Activated B cell treated with CpG ODN at 0.5 μM for 24 hours (primary cell): ENCODE data around the gene SPRR2B. TPM values are rescaled to one million over a fixed set of nuclear protein-coding genes. Genes with fewer than 3 reads are reported as not detected.
"Not testable (repeated sequence)": the region's sequence is repeated elsewhere in the genome, so short reads cannot be mapped to it uniquely, and the experiment has no call there.

Experiments used
- ATAC-seq: fragments of 200-7000 bp; cut with Tn5 transposase; one replicate; pipeline ENCODE4 v1.10.0; 2021; ENCODE audit warnings: low read depth, mild to moderate bottlenecking, moderate library complexity
- CTCF ChIA-PET: fragments of 350-600 bp; sonication (Branson Sonifier 250); formaldehyde crosslinking; loops from one replicate; lab custom pipeline; 2021; ENCODE audit warnings: antibody characterized with exemption; lab: Charles Lee
- POLR2A ChIA-PET: fragments of 350-600 bp; sonication (Branson Sonifier 250); formaldehyde crosslinking; loops from one replicate; lab custom pipeline; 2021; ENCODE audit warnings: antibody characterized with exemption; lab: Charles Lee
- DNase-seq: peaks from one replicate; pipeline ENCODE4 v3.0.0; 2022
- H3K27ac Mint-ChIP-seq: one replicate; pipeline ENCODE4 v1.8.0; 2020; ENCODE audit warnings: mixed read lengths
- H3K27me3 Mint-ChIP-seq: one replicate; pipeline ENCODE4 v1.8.0; 2021; ENCODE audit warnings: mixed read lengths
- H3K36me3 Mint-ChIP-seq: one replicate; pipeline ENCODE4 v1.8.0; 2021; ENCODE audit warnings: low read depth, mixed read lengths
- H3K4me1 Mint-ChIP-seq: one replicate; pipeline ENCODE4 v1.8.0; 2021; ENCODE audit warnings: mixed read lengths
- H3K4me3 Mint-ChIP-seq: one replicate; pipeline ENCODE4 v1.8.0; 2020; ENCODE audit warnings: mild to moderate bottlenecking, mixed read lengths
- H3K9me3 Mint-ChIP-seq: one replicate; pipeline ENCODE4 v1.8.0; 2020; ENCODE audit warnings: mixed read lengths
- intact Hi-C: fragments of 100-400 bp; cut with micrococcal nuclease; formaldehyde crosslinking; loops from one replicate; pipeline ENCODE4 v1.15.1; 2024
- total RNA-seq: library from RNA; stranded (reverse); gene quantifications from 2 replicates; pipeline ENCODE4 v1.2.3, GENCODE V29; 2022
- TF ChIP-seq, protein P1 (sequence below): fragments of 200-600 bp; IDR thresholded peaks from one replicate; pipeline ENCODE4 v1.8.0; 2022; ENCODE audit warnings: antibody characterized with exemption, mild to moderate bottlenecking

The SPRR2B gene
- total RNA-seq, 1 donor from 2014 or later = not detected

DNA sequence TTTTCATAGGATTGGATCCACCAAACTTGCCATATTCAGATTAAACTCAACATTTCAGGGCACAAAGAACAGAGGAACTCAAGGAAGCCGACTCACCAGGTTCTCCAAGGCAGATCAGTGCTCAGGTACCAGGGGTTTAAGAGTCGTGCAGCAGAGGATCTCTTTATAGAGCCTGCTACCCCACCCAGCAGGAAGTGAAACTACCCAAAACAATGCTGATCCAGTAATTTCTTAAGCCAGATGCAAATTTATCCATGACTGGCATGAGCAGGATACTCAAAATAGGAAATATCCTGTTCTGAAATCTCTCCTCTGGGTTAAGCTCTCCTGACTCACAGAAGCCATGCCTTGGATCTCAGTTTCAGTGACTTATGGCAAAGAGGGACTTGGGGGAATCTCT is 14.0 kb downstream of the SPRR2B start, which contains the start of gene SPRR2A:
TSS of gene SPRR2A (minus strand) at position 138 of the 400 bp plus-strand sequence. CDS start 777 bp downstream, outside the sequence.
- Mint-ChIP-seq H3K4me3 (no peak within 1 kb of the TSS), H3K27me3 (peaks cover 18% of the 10 kb centered on the region), H3K27ac (no peak within 1 kb of the TSS), H3K9me3 (peaks cover 8% of the 10 kb centered on the region), H3K4me1 (no peaks in the 10 kb centered on the region), H3K36me3 (no peaks in the 10 kb centered on the region)
- POLR2A ChIA-PET = no interaction called here
- no peak for DNase-seq
- no peak for ATAC-seq
- intact Hi-C loops = no loop called here
- TF ChIP-seq, protein P1, sequence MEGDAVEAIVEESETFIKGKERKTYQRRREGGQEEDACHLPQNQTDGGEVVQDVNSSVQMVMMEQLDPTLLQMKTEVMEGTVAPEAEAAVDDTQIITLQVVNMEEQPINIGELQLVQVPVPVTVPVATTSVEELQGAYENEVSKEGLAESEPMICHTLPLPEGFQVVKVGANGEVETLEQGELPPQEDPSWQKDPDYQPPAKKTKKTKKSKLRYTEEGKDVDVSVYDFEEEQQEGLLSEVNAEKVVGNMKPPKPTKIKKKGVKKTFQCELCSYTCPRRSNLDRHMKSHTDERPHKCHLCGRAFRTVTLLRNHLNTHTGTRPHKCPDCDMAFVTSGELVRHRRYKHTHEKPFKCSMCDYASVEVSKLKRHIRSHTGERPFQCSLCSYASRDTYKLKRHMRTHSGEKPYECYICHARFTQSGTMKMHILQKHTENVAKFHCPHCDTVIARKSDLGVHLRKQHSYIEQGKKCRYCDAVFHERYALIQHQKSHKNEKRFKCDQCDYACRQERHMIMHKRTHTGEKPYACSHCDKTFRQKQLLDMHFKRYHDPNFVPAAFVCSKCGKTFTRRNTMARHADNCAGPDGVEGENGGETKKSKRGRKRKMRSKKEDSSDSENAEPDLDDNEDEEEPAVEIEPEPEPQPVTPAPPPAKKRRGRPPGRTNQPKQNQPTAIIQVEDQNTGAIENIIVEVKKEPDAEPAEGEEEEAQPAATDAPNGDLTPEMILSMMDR = no peak
- CTCF ChIA-PET = no interaction called here

DNA sequence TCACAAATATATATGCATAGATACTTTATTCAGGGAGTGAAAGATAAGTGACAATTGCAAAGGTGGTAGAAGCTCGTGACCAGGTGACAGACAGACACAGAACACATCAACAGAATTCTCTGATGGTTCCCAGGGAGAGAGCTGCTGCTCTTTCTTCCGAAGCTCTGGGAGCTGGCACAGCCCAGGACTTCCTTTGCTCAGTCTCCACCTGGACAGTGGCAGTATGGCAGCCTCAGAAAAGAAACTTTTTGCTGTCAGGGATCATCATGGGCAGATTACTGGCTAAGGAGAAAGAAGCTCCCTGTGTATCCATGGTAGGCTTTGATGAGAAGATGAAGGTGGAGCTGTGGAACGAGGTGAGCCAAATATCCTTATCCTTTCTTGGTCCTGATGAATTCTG is 15.3 kb downstream of the SPRR2B start:
- H3K9me3 Mint-ChIP-seq, H3K4me1 Mint-ChIP-seq, POLR2A ChIA-PET, DNase-seq, H3K27ac Mint-ChIP-seq, H3K4me3 Mint-ChIP-seq, H3K36me3 Mint-ChIP-seq, intact Hi-C loops, CTCF ChIA-PET, ATAC-seq: not testable (repeated sequence)
- peaks cover 20% of the 10 kb centered on the region for H3K27me3 Mint-ChIP-seq

DNA sequence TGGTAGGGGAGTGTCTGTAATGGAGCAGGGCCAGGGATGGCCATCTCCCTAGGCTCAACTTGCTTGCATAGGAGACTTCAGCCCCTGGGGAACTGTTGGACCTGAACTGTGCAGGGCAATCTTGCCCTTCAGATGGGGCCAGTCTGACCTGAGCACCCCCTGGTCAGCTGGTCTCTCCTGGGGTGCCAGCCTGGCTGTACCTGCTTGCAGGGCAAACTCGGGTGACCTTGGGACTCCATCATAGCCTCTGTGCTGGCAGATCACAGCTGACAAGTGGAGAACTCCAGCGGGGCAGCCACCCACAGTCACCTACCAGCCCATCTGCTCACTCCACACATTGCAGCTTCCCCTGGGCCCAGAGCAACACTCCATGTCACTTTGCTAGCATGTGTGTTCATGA is 22.2 kb downstream of the SPRR2B start:
- CTCF ChIA-PET = no interaction called here
- POLR2A ChIA-PET = no interaction called here
- peaks cover 37% of the 10 kb centered on the region for H3K27me3 Mint-ChIP-seq
- H3K4me3 Mint-ChIP-seq = no peak overlapping the region
- no peak for DNase-seq
- TF ChIP-seq, protein P1 = no peak
- no peaks in the 10 kb centered on the region for H3K36me3 Mint-ChIP-seq
- H3K9me3 Mint-ChIP-seq = peaks cover 8% of the 10 kb centered on the region
- no peak overlapping the region for H3K27ac Mint-ChIP-seq
- no peaks in the 10 kb centered on the region for H3K4me1 Mint-ChIP-seq
- intact Hi-C loops = no loop called here
- ATAC-seq = no peak

DNA sequence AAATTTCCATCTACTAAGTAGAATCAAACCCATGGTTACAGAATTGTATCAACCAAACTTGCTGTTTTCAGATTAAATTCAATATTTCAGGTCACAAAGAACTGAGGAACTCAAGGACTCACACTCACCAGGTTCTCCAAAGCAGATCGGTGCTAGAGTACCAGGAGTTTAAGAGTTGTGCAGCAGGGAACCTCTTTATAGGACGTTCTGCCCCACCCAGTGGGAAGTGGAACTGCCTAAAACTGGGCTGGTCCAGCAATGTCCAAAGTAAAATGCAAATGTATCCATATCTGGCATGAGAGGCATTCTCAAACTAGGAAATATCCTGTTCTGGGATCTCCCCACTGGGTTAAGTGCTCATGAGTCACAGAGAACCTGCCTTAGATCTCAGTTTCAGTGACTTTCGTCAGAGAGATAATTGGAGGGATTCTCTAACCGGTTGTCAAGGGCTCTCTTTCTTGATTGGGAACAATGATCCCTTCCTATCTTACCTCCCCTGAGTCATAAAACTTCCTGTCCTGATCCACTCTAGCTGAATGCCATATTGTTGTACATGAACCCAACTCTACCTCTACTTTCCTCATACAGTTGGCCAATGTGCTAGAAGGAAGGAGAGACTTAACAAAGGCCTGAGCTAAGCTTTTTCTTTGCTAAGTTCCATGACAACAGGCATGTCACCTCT is 30.3 kb downstream of the SPRR2B start, which contains the start of gene SPRR2D:
TSS of gene SPRR2D (minus strand) at position 171 of the 682 bp plus-strand sequence. CDS start 774 bp downstream, outside the sequence.
- Mint-ChIP-seq H3K4me1 (no peaks in the 10 kb centered on the region), H3K4me3 (no peak within 1 kb of the TSS), H3K27me3 (peaks cover 54% of the 10 kb centered on the region), H3K36me3 (no peaks in the 10 kb centered on the region), H3K9me3 (no peaks in the 10 kb centered on the region), H3K27ac (no peak within 1 kb of the TSS)
- intact Hi-C loops = no loop called here
- ATAC-seq (no peak), DNase-seq (no peak)
- ChIA-PET POLR2A (no interaction called here), CTCF (no interaction called here)
- TF ChIP-seq, protein P1 = no peak

DNA sequence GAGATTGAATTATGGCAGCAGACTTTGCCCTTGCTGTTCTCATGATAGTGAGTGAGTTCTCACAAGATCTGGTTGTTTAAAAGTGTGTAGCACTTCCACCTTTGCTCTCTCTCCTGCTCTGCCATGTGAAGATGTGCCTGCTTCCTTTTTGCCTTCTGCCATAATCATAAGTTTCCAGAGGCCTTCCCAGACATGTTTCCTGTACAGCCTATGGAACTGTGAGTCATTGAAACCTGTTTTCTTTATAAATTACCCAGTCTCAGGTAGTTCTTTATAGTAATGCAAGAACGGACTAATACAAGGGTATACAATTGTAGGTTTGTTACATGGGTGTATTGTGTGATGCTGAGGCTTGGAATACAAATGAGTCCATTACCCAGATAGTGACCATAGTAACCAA is 36.2 kb downstream of the SPRR2B start:
- no peaks in the 10 kb centered on the region for H3K4me1 Mint-ChIP-seq
- H3K4me3 Mint-ChIP-seq = no peak overlapping the region
- CTCF ChIA-PET = no interaction called here
- H3K27me3 Mint-ChIP-seq = peaks cover 28% of the 10 kb centered on the region
- POLR2A ChIA-PET = no interaction called here
- ATAC-seq (no peak), DNase-seq (no peak)
- H3K36me3 Mint-ChIP-seq = no peaks in the 10 kb centered on the region
- no peak overlapping the region for H3K27ac Mint-ChIP-seq
- intact Hi-C loops = no loop called here
- H3K9me3 Mint-ChIP-seq = no peaks in the 10 kb centered on the region
- TF ChIP-seq, protein P1 = no peak
